K562 (cell line): Measurements from ENCODE around the gene VPS35L. TPM values are rescaled to one million over a fixed set of nuclear protein-coding genes. Genes with fewer than 3 reads are reported as not detected.

Experiments used
- ATAC-seq: fragments of 200-7000 bp; cut with Tn5 transposase; 3 replicates; pipeline ENCODE4 v1.9.1; 2020; ENCODE audit warnings: moderate library complexity
- BruUV-seq: library from RNA; stranded (reverse); fragments of 400-500 nt; replicated peaks from 2 replicates; lab custom pipeline; 2021; lab: Mats Ljungman, UMichigan
- CTCF ChIA-PET: fragments of 300-600 bp; formaldehyde crosslinking; extraction: SDS; loops from one replicate; lab custom pipeline; 2021; ENCODE audit warnings: low intra/inter-chr PET ratio; lab: Yijun Ruan, JAX
- POLR2A ChIA-PET: fragments of 300-600, 350-650 bp; sonication (Branson Sonifier 250); formaldehyde crosslinking; extraction: SDS; loops from one replicate; lab custom pipeline; 2021; ENCODE audit warnings: antibody characterized with exemption, inconsistent platforms; lab: Yijun Ruan, JAX
- DNase-seq, 4 experiments: peaks; one replicate each; pipeline versions ENCODE4 v3.0.0 to v3.0.0-alpha.2; 2011 to 2018; ENCODE audit warnings: low spot score in 3 of 4, mixed read lengths in 3 of 4; ENCODE audit errors: extremely low read depth in 1 of 4
- FAIRE-seq: peaks from 2 replicates; lab custom pipeline; 2011; peaks lifted over from hg19 to GRCh38; lab: Jason Lieb, UNC
- H2AFZ ChIP-seq: 2 replicates; pipeline ENCODE4 v1.6.0; 2011; ENCODE audit warnings: low read depth, low read length, control low read depth, inconsistent platforms
- H3K27ac ChIP-seq: fragments of 200-600 bp; 3 replicates; pipeline ENCODE4 v1.8.0; 2011; ENCODE audit warnings: low read depth, mild to moderate bottlenecking, control low read depth, inconsistent platforms, low read length, moderate library complexity, mixed read lengths; ENCODE audit errors: extremely low read depth
- H3K27me3 ChIP-seq, 2 experiments: fragments of 300-600 bp in 1 of 2; 2 replicates in 1 of 2; 3 replicates in 1 of 2; pipeline versions ENCODE4 v1.6.0 to v1.8.0; 2011; ENCODE audit warnings: inconsistent platforms in 2 of 2, low read length in 2 of 2, mild to moderate bottlenecking in 1 of 2, mixed read lengths in 1 of 2, moderate library complexity in 1 of 2; ENCODE audit not compliant: control insufficient read depth in 2 of 2, insufficient read depth in 2 of 2
- H3K36me3 ChIP-seq: fragments of 300-600 bp; 3 replicates; pipeline ENCODE4 v1.8.0; 2011; ENCODE audit warnings: mild to moderate bottlenecking, low read length, inconsistent platforms; ENCODE audit not compliant: control insufficient read depth, insufficient read depth
- H3K4me1 ChIP-seq, 2 experiments: fragments of 200-600 bp in 1 of 2; replicated peaks in 1 of 2; 2 replicates in 1 of 2; 3 replicates in 1 of 2; pipeline versions ENCODE4 v1.5.1 to v1.8.0; 2011; ENCODE audit warnings: inconsistent platforms in 2 of 2, low read length in 2 of 2, mild to moderate bottlenecking in 1 of 2, mixed read lengths in 1 of 2, moderate library complexity in 1 of 2; ENCODE audit not compliant: control insufficient read depth in 2 of 2, insufficient read depth in 2 of 2
- H3K4me2 ChIP-seq: 2 replicates; pipeline ENCODE4 v1.6.1; 2011; ENCODE audit warnings: low read length, control low read depth, inconsistent platforms, mixed read lengths; ENCODE audit not compliant: insufficient read depth
- H3K4me3 ChIP-seq: fragments of 200-600 bp; sonication (generic), shearing (Covaris generic); 2 replicates; pipeline ENCODE4 v1.5.1; 2016; ENCODE audit warnings: control low read depth, inconsistent platforms
- H3K79me2 ChIP-seq: fragments of 200-600 bp; 3 replicates; pipeline ENCODE4 v1.8.0; 2011; ENCODE audit warnings: low read length, inconsistent platforms; ENCODE audit not compliant: control insufficient read depth, insufficient read depth
- H3K9ac ChIP-seq, 2 experiments: 2 replicates each; pipeline versions ENCODE4 v1.6.0 to v1.6.1; 2011; ENCODE audit warnings: low read depth in 2 of 2, low read length in 2 of 2, control low read depth in 1 of 2, inconsistent platforms in 1 of 2, mild to moderate bottlenecking in 1 of 2, mixed read lengths in 1 of 2; ENCODE audit not compliant: insufficient read depth in 1 of 2
- H3K9me1 ChIP-seq: one replicate; pipeline ENCODE4 v1.6.0; 2011; ENCODE audit warnings: inconsistent platforms, mild to moderate bottlenecking, low read length, moderate library complexity; ENCODE audit not compliant: control insufficient read depth, insufficient read depth
- H3K9me3 ChIP-seq: replicated peaks from 2 replicates; pipeline ENCODE4 v1.5.1; 2011; ENCODE audit warnings: low read depth, low read length, inconsistent platforms; ENCODE audit not compliant: control insufficient read depth, insufficient read depth
- H4K20me1 ChIP-seq: replicated peaks from 2 replicates; pipeline ENCODE4 v1.6.1; 2011; ENCODE audit warnings: low read length, inconsistent platforms, mixed read lengths; ENCODE audit not compliant: control insufficient read depth, insufficient read depth
- ATF3 ChIP-seq, 2 experiments: fragments of 450-650 bp in 1 of 2; sonication (generic) in 1 of 2; formaldehyde crosslinking in 1 of 2; IDR thresholded peaks in 1 of 2; conservative IDR thresholded peaks in 1 of 2; 2 replicates each; pipeline versions ENCODE4 v1.6.1 to v1.8.1; 2016 to 2023; ENCODE audit warnings: mild to moderate bottlenecking in 2 of 2, moderate library complexity in 2 of 2, inconsistent platforms in 1 of 2, missing genetic modification reagents in 1 of 2
- WGBS: fragments of 100-300 bp; shearing (Covaris generic); methylation state at CpG from one replicate; pipeline ENCODE4 v1.1.6; 2016; ENCODE audit warnings: low coverage, mixed read lengths; ENCODE audit not compliant: insufficient coverage; ENCODE audit errors: missing lambda C conversion rate; 5-methylcytosine and 5-hydroxymethylcytosine counted together
- in situ Hi-C: fragments of 300-500 bp; cut with MboI; formaldehyde crosslinking; loops from 4 replicates; pipeline ENCODE4 v1.15.0; 2018; ENCODE audit warnings: inconsistent platforms, mixed read lengths
- intact Hi-C: fragments of 100-400 bp; cut with micrococcal nuclease; formaldehyde crosslinking; loops from 2 replicates; pipeline ENCODE4 v1.14.2; 2022
- polyA plus RNA-seq, 8 experiments: library from polyadenylated mRNA; depleted of rRNA in 4 of 8; stranded (reverse) in 5 of 8; unstranded in 3 of 8; fragments of >200 nt; fragmentation: Nextera tagmentation in 2 of 8; fragmentation: Illumina TruSeq in 1 of 8; extraction: Ambion mirVana in 2 of 8; extraction: Trizol in 1 of 8; gene quantifications; 2 replicates each; pipeline versions ENCODE4 v1.2.1 to v1.2.3, GENCODE V29; 2011 to 2014; ENCODE audit warnings: inconsistent platforms in 1 of 8, missing spikeins in 1 of 8
- total RNA-seq, 7 experiments: library from RNA; depleted of rRNA in 6 of 7; stranded (reverse); fragments of >200 nt in 6 of 7; fragmentation: Illumina TruSeq in 2 of 7; extraction: Trizol in 2 of 7; gene quantifications; 2 replicates each; pipeline versions ENCODE4 v1.2.1 to v1.2.3, GENCODE V29; 2011 to 2021; ENCODE audit warnings: low replicate concordance in 1 of 7

VPS35L gene
- total and polyA plus RNA-seq, 9 of the 15 experiments (the other 6 are each of a cell fraction or from before 2014, with no cell fraction given) = 10.2 to 30.4 (median 20.1) TPM

- no TSS peak for BruUV-seq
- TF ChIP-seq ATF3 (IDR thresholded peaks at IDR 0.05) (no peak), ATF3 (CRISPR knock-in tag; conservative IDR thresholded peaks at IDR 0.05) (no peak)
- H3K4me1 ChIP-seq = no peaks in the 10 kb centered on the region
- no peak overlapping the region for H3K4me2 ChIP-seq
- in situ Hi-C loops (no loop called here), intact Hi-C loops (no loop called here)
- 63% methylated on average over 9 of the region's 9 CpGs for WGBS
- H3K27ac ChIP-seq = no peak overlapping the region
- no peak overlapping the region for H2AFZ ChIP-seq
- H3K9ac ChIP-seq = no peak overlapping the region
- no peak overlapping the region for H3K4me3 ChIP-seq
- no peaks in the 10 kb centered on the region for H3K27me3 ChIP-seq
- no peaks in the 10 kb centered on the region for H3K36me3 ChIP-seq
- H3K9me3 ChIP-seq = no peaks in the 10 kb centered on the region
- FAIRE-seq (no peak), ATAC-seq (no peak), DNase-seq (no peak)
- no peaks in the 10 kb centered on the region for H3K79me2 ChIP-seq
- no peaks in the 10 kb centered on the region for H3K9me1 ChIP-seq
- CTCF ChIA-PET = no interaction called here
- no peaks in the 10 kb centered on the region for H4K20me1 ChIP-seq
- POLR2A ChIA-PET = interaction anchor here (1.9 kb wide), 1 partner anchor 13 kb away, joined by 6 read pairs; no protein-coding TSS in a partner anchor
Measured at GRCh38 chr16:19735074-19735867, 179.8 kb downstream of the VPS35L start.
